GM12892 (cell line): ENCODE measurements around the gene ASTN1.
"Not testable (repeated sequence)": the region's sequence is repeated elsewhere in the genome, so short reads cannot be mapped to it uniquely, and the experiment has no call there.

Experiments used
- DNase-seq: peaks from one replicate; pipeline ENCODE4 v3.0.0; 2011; ENCODE audit not compliant: insufficient read length
- FAIRE-seq: peaks from 2 replicates; lab custom pipeline; 2011; peaks lifted over from hg19 to GRCh38; lab: Jason Lieb, UNC
- POLR2A ChIP-seq: IDR thresholded peaks from 2 replicates; pipeline ENCODE4 v1.6.1; 2011; ENCODE audit warnings: low read depth, low read length, control low read depth
- POLR2AphosphoS5 ChIP-seq: IDR thresholded peaks from 2 replicates; pipeline ENCODE4 v1.6.1; 2011; ENCODE audit warnings: low read depth, low read length, control low read depth
- TAF1 ChIP-seq: IDR thresholded peaks from 2 replicates; pipeline ENCODE4 v1.6.1; 2011; ENCODE audit warnings: low read depth, mild to moderate bottlenecking, control low read depth, low read length, borderline replicate concordance

The ASTN1 gene

DNA sequence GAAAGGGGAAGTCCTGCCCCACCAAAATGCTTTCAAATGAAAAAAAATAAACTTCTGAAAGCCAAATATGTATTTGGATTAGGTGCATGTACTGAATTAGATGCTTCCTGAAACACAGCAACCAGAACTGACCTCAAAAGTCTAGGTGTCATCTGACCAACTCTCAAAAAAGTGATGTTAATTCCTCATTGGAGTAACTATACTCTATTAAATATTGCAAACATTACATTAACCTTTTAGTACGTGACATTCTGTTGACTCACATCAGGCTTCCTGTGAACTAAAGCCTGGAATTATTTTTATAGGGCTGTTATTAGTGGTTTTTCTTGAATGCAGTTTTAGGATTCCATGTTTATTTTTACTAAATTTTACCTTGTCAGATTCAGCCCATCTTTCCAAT, 73.5 kb downstream of the ASTN1 start:
- no peak for FAIRE-seq
- TF ChIP-seq POLR2AphosphoS5 (no peak), POLR2A (no peak), TAF1 (no peak)
- DNase-seq, result no peak

- TF ChIP-seq TAF1 (no peak), POLR2A (no peak), POLR2AphosphoS5 (no peak)
- DNase-seq (no peak), FAIRE-seq (no peak)
These were observed 75.5 kb downstream of the ASTN1 start for GRCh38 chr1:177088966-177089365.

DNA sequence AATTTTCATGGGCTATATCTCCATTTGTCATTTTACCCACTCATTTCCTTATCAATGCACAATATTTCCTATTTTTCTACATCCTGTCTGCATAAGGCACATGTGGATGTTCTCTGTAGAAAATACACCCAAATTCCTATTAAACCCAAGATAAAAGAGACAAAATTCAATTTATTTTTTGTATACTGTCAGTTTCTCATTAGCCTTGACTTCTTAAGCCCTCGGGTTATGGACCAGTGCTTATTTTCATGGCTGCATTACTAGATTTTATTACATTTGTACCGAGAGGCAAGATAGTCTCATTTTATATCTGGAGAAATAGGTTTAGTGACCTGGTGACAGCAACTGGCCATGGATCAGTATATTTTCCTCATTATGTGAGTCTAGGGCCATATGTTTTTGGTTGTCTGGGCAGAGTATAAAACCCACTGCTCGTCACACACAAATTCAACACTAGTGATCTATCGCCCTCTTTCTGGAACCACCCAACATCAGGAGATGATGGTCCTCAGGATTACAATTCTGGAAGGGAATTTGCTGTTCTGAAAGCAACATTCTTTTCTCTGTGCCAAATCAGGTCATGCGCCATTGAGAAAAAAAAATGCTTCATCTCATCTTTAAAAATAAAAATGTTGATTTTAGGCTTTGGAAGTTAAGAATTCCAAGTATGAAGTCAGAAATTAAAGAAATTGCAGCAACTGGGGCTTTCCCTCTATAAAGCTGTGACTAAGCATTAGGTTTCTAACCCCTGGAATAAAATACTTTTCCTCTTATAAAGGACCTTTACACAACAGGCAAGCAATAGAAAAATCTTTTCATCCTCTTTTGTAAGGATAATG, 81.4 kb downstream of the ASTN1 start:
- FAIRE-seq (no peak), DNase-seq (no peak)
- TF ChIP-seq POLR2A (no peak), POLR2AphosphoS5 (no peak), TAF1 (no peak)

DNA sequence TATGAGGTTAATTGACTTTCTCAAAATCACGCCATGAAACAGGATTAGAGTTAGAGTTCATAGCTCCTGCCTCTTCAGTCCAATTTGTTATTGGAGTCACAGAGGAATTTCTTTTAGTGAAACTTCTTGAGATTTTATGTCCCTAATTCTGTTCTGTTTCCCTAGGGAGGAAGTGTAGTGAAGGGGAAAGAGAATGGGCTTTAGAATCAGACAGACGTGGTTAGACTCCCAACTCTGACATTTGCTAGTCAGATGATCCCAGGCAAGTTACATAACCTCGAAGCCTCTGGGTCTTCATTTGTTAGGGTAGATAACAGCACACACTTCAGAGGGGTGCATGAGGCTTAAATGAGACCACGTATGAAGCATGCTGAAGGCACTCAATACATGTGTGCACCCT, 83.9 kb downstream of the ASTN1 start:
- FAIRE-seq (no peak), DNase-seq (no peak)

GRCh38 chr1:177077734-177078499, 86.6 kb downstream of the ASTN1 start:
- TF ChIP-seq TAF1, result no peak
- TF ChIP-seq POLR2A, result no peak
- DNase-seq (no peak), FAIRE-seq (no peak)

More for the DNA sequence above, 83.9 kb downstream of the ASTN1 start:
- TF ChIP-seq TAF1 (no peak), POLR2AphosphoS5 (no peak), POLR2A (no peak)

GRCh38 chr1:177077006-177077405, 87.5 kb downstream of the ASTN1 start:
- TF ChIP-seq TAF1 (no peak), POLR2AphosphoS5 (no peak), POLR2A (no peak)
- FAIRE-seq (no peak), DNase-seq (no peak)

DNA sequence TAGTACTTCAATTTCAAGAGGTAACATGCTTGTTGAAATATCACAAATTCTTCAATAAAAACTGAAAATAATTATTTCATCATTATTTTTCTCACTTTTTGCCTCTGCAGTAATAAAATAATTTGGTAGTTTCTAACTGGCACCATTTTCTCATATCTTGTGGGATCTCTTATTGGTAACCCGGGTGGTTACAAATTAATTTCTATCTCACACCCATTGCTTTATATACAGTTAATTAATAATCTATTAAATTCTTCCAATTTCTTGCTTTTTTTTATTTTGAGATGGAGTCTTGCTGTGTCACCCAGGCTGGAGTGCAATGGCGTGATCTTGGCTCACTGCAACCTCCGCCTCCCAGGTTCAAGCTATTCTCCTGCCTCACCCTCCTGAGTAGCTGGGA, 89.7 kb downstream of the ASTN1 start:
- not testable (repeated sequence) for FAIRE-seq, DNase-seq

GRCh38 chr1:177069490-177069889, 95.0 kb downstream of the ASTN1 start:
- DNase-seq (no peak), FAIRE-seq (no peak)
- no peak for TF ChIP-seq POLR2A
- TF ChIP-seq TAF1, result no peak

DNA sequence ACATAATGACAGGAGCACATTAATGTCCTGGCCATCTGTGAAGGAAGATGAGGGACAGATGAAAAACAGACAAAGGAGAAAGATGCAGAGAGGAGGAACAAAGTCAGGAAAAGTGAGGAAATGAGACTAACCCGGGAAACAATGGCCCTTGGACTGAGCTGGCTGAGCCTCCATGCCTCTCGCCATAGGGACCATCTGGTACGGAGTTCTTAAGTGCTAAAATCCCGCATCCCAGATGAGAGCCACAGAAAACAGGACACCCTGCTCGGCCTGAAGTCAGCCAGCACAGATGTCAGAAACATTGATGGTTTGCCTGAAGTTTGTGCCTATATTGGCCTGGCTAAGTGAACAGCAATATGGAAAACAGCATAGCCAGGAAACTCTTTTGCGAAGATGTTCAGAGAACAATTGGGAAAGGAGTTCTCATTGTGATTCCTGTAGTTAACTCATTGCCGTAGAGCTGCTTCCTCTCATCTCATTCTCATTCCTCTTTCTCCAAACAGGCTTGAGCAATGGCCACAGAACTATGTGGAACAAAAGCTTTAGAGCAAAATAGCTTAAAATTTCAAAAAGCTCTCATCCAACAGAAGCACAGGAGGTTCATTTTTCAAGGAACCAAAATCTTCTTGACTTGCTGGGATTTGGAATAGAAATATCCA, 96.6 kb downstream of the ASTN1 start:
- DNase-seq (no peak), FAIRE-seq (no peak)
- TF ChIP-seq POLR2A, result no peak
- no peak for TF ChIP-seq TAF1
- TF ChIP-seq POLR2AphosphoS5, result no peak

DNA sequence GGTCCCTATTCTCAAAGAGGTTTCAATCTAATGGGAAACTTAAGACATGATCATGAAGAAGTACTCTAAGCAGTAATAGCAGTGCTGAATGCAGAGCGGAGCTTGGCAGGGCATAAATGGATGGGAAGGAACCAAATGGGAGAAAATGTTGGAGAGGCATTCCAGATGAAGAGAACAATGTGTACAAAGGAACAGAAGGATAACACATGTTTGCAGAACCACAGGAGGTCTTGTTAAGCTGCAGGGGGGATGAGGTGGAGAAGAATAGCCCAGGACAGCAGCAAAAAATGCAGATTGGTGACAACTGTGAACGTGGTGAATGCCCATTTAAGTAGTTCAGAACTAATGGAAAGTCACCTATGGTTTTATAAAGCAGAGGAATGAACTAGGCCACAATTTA, 99.1 kb downstream of the ASTN1 start:
- FAIRE-seq (no peak), DNase-seq (no peak)
- TF ChIP-seq POLR2AphosphoS5, result no peak
- TF ChIP-seq POLR2A, result no peak
- TF ChIP-seq TAF1, result no peak

- no peak for DNase-seq
- no peak for TF ChIP-seq POLR2A
- TF ChIP-seq POLR2AphosphoS5, result no peak
- no peak for TF ChIP-seq TAF1
- no peak for FAIRE-seq
These were observed 100.9 kb downstream of the ASTN1 start for GRCh38 chr1:177063648-177064047.
